SJSA1 (cell line): Measurements from ENCODE around the gene FNDC3B. TPM values are rescaled to one million over a fixed set of nuclear protein-coding genes. Genes with fewer than 3 reads are reported as not detected.

ENCODE experiments used
- DNase-seq, 2 experiments: peaks; one replicate each; pipeline ENCODE4 v3.0.0-alpha.2; 2015 to 2020; ENCODE audit warnings: low spot score in 2 of 2, low read depth in 1 of 2
- H3K27ac ChIP-seq: fragments of 250-450 bp; sonication (Bioruptor Pico); 2 replicates; pipeline ENCODE4 v1.5.1; 2020; ENCODE audit warnings: mild to moderate bottlenecking, moderate library complexity
- H3K27me3 ChIP-seq: fragments of 250-450 bp; sonication (Bioruptor Pico); replicated peaks from 2 replicates; pipeline ENCODE4 v1.5.1; 2020; ENCODE audit warnings: mild to moderate bottlenecking, moderate library complexity
- H3K36me3 ChIP-seq: fragments of 250-450 bp; sonication (Bioruptor Pico); 2 replicates; pipeline ENCODE4 v1.5.1; 2020; ENCODE audit warnings: mild to moderate bottlenecking
- H3K4me1 ChIP-seq: fragments of 250-450 bp; sonication (Bioruptor Pico); replicated peaks from 2 replicates; pipeline ENCODE4 v1.6.1; 2021; ENCODE audit warnings: mild to moderate bottlenecking
- H3K4me3 ChIP-seq: fragments of 250-450 bp; sonication (Bioruptor Pico); 2 replicates; pipeline ENCODE4 v1.5.1; 2020; ENCODE audit warnings: mild to moderate bottlenecking
- H3K9me3 ChIP-seq: fragments of 250-450 bp; sonication (Bioruptor Pico); replicated peaks from 2 replicates; pipeline ENCODE4 v1.5.1; 2020; ENCODE audit warnings: mild to moderate bottlenecking
- total RNA-seq: library from RNA; depleted of rRNA; stranded (reverse); fragments of >200 nt; shearing (Covaris generic); gene quantifications from 2 replicates; pipeline ENCODE4 v1.2.3, GENCODE V29; 2014

FNDC3B gene
- total RNA-seq, 1 experiment from 2014 or later = 73.4 TPM

DNA sequence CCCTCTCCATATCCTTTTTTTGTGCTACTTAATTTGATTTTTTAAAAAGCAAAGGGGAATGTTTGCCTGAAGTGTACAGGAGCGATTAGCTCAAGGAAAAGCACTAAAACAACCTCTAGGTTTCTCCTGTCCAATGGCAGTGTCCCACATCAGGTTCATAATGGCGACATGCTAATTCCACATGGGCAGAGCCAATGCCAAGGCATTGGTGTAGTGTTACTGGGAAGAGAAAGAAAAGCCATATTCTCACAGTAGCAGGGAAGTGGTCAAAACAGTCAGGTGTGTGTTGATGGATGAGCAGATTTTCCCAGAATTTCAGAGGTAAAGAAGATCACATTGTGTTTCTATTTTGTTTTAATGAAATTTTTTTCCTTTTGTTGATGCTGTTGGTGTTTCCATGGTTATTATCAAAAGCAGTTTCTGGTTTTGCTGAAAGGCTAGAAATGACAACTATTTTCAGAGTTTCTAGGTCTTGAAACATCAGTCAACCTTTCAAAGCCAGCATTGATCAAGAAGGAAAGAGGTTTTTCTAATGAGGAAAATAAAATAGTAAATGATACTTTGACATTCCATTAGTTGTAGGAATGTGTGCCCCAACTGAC is 65.2 kb downstream of the FNDC3B start:
- Histone ChIP-seq H3K27me3 (no peaks in the 10 kb centered on the region), H3K27ac (peak overlapping the region; percentile 24), H3K36me3 (0 out of 2 replicates have a peak, but pooled peaks cover 2% of the 10 kb centered on the region), H3K9me3 (no peaks in the 10 kb centered on the region), H3K4me3 (no peak overlapping the region), H3K4me1 (peaks cover 48% of the 10 kb centered on the region)
- no peak for DNase-seq

DNA sequence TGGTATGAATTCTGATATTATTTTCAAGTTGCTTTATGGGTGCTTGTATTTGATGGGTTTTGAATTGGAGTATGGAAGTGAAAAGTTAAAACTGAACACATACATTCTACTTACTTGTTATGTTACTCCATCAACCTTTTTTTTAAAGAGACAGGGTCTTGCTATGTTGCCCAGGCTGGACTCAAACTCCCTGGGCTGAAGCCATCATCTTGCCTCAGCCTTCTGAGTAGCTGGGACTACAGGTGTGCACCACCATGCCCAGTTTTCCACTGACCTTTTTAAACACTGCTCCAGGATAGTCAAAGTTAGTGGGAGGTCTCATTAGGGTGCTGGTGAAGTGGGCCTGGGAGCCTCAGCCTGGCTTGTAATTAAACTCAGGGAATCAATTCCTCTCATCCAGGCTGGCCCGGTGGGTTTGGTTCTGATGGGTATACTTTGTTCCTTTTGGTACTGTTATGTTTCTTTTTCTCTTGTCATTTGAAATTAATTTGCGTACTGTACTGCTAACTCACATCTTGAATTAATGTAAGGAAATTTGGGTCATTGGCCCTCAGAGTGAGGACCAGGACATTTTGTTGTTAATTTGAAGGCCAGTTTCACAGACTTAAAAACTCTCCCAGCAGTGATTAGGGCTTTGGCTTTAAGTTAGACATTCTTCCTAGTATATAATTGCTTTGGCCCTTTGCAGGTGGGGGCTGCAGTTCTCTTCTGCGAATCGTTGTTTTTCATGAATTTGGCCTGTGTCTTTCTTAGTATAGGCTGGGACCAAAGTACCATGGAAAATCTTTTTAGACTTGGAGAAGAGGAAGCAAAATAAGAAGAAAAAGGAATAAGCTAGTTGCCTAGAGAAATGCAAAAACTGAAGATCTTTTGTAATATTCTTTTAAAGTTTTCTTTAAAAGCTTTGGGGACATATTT is 66.9 kb downstream of the FNDC3B start:
- H3K4me1 ChIP-seq = peaks cover 48% of the 10 kb centered on the region
- no peaks in the 10 kb centered on the region for H3K9me3 ChIP-seq
- H3K4me3 ChIP-seq = no peak overlapping the region
- H3K27ac ChIP-seq = no peak overlapping the region
- H3K36me3 ChIP-seq = peaks cover 4% of the 10 kb centered on the region; the same call in 1 of the 2 replicates
- H3K27me3 ChIP-seq = no peaks in the 10 kb centered on the region
- DNase-seq = no peak

DNA sequence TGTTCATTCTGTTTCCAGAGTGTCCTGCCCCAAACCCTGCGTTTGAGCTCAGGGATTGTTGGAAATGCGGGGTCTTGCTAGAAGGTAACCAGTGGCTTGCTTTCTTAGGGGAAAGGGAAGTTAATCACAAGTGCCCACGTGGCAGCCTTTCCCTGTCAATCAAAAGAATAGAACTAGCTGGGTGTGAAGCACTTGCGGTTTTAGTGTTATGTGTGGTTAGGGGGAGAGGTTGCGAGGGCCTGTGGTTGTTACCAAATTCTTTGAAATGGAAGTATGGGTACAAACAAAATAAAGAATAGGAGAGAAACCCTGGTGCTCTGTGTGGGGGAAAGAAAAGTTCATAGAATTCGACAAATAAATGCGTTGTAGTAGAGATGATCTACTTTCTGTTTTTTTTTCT is 67.6 kb downstream of the FNDC3B start:
- DNase-seq = peak; percentile 53 to 57
- H3K4me3 ChIP-seq = no peak overlapping the region
- H3K27me3 ChIP-seq = no peaks in the 10 kb centered on the region
- H3K9me3 ChIP-seq = no peaks in the 10 kb centered on the region
- no peak overlapping the region for H3K27ac ChIP-seq
- H3K4me1 ChIP-seq = peaks cover 48% of the 10 kb centered on the region
- peaks cover 6% of the 10 kb centered on the region for H3K36me3 ChIP-seq

DNA sequence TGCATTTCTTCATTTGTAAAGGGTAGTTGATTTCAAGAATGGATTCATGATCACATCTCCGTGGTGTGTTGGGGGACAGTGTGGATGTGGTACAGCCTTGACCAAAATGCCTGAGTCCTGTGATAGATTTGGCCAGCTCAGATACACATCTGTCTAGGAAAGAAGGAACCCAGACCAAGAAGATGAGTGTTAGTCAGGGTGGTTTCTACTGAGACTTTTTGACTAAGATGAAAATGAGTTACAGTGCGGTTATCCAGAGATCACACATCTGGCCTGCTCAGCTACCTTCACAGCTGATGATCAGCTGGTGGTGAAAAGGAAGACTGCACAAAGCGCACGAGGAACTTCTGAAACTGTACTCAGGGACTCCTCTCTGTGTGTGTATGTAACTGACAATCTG is 68.0 kb downstream of the FNDC3B start:
- H3K9me3 ChIP-seq = no peaks in the 10 kb centered on the region
- peaks cover 10% of the 10 kb centered on the region for H3K36me3 ChIP-seq
- no peak overlapping the region for H3K4me3 ChIP-seq
- H3K27me3 ChIP-seq = no peaks in the 10 kb centered on the region
- no peak overlapping the region for H3K27ac ChIP-seq
- H3K4me1 ChIP-seq = peaks cover 48% of the 10 kb centered on the region
- DNase-seq = no peak

DNA sequence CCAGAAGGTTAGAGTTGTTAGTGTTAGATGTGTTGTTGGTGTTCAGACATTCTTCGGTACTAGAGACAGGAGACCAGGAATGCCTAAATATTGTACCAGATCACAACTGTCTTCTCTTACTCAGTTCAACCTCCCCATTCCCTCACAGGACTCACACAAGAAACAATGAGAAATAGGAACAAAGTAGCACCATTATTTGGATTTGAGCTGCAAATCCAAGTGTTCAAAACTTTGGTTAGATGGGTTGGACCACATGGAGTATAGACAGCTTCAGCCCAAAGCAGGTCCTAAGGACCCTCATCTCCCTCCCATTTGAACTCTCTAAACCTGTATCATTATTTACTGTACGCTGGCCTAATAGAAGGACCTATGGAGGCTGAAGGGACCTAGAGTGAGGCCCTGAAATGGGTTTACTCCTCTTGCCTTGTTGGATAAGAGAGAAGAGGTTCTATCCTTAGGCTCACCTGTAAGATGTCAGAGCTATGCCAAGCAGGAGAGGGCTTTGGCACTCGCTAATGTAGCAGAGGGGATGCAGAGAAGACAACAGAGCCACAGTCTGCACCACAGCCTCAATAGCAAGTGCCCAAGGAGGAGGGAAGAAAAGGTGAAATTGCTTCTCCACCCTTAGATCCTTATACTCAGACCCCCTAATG is 70.9 kb downstream of the FNDC3B start:
- H3K27ac ChIP-seq = no peak overlapping the region
- peaks cover 39% of the 10 kb centered on the region for H3K36me3 ChIP-seq
- H3K27me3 ChIP-seq = no peaks in the 10 kb centered on the region
- no peaks in the 10 kb centered on the region for H3K9me3 ChIP-seq
- no peak for DNase-seq
- peaks cover 21% of the 10 kb centered on the region for H3K4me1 ChIP-seq
- no peak overlapping the region for H3K4me3 ChIP-seq

DNA sequence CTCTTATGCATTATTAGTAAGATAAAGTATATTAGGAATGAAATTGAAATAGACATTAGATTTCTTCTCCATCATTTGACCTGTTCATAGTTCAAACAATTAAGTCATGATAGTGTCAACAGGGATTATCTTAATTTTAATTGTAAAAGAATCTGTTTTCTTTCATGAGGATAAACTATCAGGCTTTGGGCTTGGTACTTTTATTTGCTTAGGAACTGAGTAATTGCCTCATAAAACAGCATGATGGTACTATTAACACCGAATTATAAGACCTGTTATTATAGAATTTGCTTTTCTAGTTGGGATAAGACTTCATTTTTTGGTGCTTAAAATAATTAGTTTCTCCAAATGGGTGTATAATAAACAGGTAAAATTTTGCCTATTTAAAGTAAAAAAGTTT is 71.8 kb downstream of the FNDC3B start:
- DNase-seq = no peak
- Histone ChIP-seq H3K4me1 (peaks cover 14% of the 10 kb centered on the region), H3K4me3 (no peak overlapping the region), H3K36me3 (peaks cover 48% of the 10 kb centered on the region), H3K27me3 (no peaks in the 10 kb centered on the region), H3K9me3 (no peaks in the 10 kb centered on the region), H3K27ac (no peak overlapping the region)

DNA sequence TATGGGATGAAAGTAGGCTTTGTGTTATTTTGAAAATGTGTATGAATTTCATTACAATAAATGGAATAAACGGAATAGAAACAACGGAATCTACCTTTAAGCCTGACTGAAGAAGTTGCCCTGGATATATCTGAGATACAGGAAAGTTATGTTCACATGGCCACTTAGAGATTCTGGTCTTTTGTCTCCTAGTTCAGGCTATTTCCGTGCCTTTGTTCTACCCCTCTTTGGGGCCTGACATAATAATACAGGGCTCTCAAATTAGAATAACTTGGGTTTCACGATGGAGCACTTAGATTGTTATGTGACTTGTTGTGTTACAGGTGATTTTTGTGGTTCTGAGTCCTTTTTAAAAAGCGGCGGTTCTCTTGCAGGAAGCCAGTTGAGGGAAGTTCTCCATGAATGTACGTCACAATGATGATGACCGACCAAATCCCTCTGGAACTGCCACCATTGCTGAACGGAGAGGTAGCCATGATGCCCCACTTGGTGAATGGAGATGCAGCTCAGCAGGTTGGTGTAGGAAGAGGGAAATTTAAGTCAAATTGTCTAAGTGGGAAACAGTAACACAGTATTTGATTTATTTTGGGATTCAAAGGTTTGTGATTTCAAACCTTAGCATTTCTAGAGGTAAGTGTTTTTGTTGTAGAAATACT is 72.8 kb downstream of the FNDC3B start:
- DNase-seq = no peak
- H3K27ac ChIP-seq = no peak overlapping the region
- H3K27me3 ChIP-seq = no peaks in the 10 kb centered on the region
- peaks cover 58% of the 10 kb centered on the region for H3K36me3 ChIP-seq
- no peak overlapping the region for H3K4me3 ChIP-seq
- peaks cover 4% of the 10 kb centered on the region for H3K4me1 ChIP-seq
- H3K9me3 ChIP-seq = no peaks in the 10 kb centered on the region

DNA sequence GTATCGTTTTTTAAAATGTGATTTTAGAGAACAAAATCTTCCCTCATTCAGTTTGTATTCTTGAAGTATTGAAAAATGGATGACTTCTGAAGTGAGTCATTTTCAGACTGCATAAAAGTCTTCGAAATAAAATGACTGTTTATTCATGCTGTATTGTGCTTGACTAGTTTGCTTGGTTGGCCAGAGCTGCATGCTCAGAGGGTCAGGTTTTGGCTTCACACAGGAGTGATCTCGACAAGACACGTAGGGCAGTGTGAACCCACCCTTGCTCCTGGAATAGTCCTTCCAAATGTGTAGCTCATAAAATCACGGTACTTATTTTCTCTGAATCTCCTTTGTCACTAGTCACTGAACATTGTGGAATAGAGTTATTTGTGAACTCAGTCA is 73.3 kb downstream of the FNDC3B start:
- Histone ChIP-seq H3K9me3 (no peaks in the 10 kb centered on the region), H3K4me3 (no peak overlapping the region), H3K27me3 (no peaks in the 10 kb centered on the region), H3K27ac (no peak overlapping the region), H3K4me1 (no peaks in the 10 kb centered on the region), H3K36me3 (peaks cover 63% of the 10 kb centered on the region)
- DNase-seq = no peak

DNA sequence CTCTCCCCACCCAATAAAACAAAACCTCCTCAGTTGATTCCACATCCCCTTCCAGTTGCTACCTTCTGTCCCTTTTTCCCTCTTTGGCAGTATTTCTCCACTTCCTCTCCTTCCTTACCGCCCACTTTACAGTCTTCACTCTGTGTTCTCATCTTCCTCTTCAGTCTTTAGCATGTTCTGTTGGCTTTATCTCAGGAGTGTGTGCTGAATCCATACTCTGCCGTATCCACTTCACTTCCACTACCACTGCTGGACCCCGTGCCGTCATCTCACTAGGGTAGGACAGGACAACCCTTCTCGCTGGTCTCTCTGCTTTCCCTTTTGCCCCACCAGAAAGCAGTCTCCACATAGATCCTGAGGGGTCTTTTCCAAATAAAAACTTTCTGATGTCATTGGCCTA is 74.3 kb downstream of the FNDC3B start:
- no peak overlapping the region for H3K4me3 ChIP-seq
- H3K27me3 ChIP-seq = no peaks in the 10 kb centered on the region
- no peak overlapping the region for H3K27ac ChIP-seq
- peaks cover 73% of the 10 kb centered on the region for H3K36me3 ChIP-seq
- no peaks in the 10 kb centered on the region for H3K9me3 ChIP-seq
- DNase-seq = no peak
- no peaks in the 10 kb centered on the region for H3K4me1 ChIP-seq

DNA sequence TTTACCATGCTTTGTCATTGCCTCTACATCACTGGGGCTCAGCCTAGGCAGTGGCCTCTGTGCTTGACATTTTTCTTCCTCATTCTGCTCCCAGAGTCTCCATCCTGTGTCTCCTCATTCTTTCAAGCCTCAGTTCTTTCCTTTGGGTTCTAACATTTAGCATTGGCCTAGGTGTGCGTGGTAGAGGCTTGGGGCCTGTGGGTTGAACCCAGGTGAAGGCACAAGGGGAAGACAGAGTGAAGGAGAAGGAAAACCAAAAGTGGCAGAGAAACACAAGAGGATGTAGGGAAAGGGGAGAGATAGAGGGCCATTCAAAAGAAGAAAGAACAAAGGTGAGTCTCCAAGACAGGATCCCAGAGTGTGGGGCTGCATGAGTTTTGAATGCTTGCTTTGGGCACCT is 75.7 kb downstream of the FNDC3B start:
- DNase-seq = no peak
- Histone ChIP-seq H3K36me3 (peaks cover 77% of the 10 kb centered on the region), H3K9me3 (no peaks in the 10 kb centered on the region), H3K4me1 (no peaks in the 10 kb centered on the region), H3K27me3 (no peaks in the 10 kb centered on the region), H3K27ac (no peak overlapping the region), H3K4me3 (no peak overlapping the region)

DNA sequence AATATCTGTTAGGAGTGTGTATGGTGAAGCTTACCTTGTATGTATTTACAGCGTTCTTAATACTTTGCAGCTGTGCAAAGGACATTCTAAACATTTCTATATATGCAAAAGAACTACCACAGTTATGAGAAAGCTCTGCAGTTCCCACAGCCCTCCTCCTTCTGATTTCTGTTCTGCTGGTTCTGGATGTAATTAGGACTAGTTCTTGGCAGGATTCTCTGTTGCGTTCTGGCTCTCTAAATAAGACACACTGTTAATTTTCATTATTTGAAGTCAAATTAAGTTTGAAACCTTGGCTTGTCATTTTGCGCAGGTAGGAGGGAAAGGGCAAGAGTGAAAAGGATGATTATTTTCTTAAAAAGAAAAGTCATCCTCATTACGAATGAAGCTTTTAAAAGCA is 76.4 kb downstream of the FNDC3B start:
- Histone ChIP-seq H3K4me3 (no peak overlapping the region), H3K36me3 (peaks cover 84% of the 10 kb centered on the region), H3K27me3 (no peaks in the 10 kb centered on the region), H3K27ac (no peak overlapping the region), H3K4me1 (no peaks in the 10 kb centered on the region), H3K9me3 (no peaks in the 10 kb centered on the region)
- DNase-seq = no peak

DNA sequence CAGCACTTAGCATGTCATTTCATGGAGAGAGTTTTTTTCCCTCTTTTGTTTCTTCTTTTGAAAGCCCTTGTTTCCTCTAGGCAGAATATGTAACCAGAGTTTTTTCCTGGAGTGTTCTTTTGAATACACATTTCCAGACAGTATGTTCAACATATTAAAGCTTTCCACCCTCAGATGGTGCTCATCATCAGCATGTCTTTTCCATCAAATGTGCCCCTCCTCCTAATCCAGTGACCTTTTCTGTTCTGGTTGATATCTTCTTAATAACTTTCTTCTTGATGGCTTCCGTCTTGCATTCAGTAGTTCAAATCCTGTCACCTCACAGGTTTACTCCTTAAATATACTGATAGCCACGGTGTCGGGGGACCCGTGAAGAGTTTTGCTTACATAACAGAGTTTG is 78.6 kb downstream of the FNDC3B start:
- Histone ChIP-seq H3K4me1 (no peaks in the 10 kb centered on the region), H3K36me3 (peaks cover 86% of the 10 kb centered on the region), H3K9me3 (no peaks in the 10 kb centered on the region), H3K4me3 (no peak overlapping the region), H3K27ac (no peak overlapping the region), H3K27me3 (no peaks in the 10 kb centered on the region)
- no peak for DNase-seq

DNA sequence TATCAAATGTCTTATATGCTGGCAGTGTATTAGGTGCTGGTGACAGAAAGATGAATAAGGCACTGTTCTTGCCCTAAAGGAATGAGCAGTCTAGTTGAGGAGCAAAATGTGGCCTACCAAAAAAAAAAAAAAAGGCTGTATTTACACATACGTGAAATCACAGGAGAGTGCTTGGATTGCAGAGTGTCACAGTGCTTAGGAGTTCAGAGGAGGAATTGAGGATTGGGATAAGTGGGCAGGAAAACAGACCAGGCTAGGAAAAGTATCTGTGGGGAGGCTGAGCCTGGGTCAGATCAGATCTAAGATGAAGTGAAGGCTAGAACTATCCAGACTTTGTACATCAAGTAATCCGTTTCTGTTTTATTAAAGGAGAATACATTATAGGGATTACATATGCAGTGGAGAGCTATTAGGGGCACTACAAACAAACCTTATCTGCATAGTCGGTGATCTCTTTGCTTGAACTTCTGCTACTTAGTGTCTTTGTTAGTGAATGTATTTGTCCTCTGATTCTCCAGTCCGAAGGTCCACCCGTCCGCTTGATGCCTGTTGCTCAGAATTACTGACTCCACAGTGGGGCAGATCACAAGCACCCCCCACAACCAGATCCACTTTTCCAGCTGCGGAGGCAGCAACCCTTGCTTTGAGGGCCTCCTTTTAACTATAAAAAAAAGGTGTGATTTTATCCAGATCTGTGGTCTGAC is 80.0 kb downstream of the FNDC3B start:
- H3K27me3 ChIP-seq = no peaks in the 10 kb centered on the region
- H3K36me3 ChIP-seq = peaks cover 85% of the 10 kb centered on the region
- H3K27ac ChIP-seq = no peak overlapping the region
- H3K4me1 ChIP-seq = no peaks in the 10 kb centered on the region
- no peak for DNase-seq
- no peaks in the 10 kb centered on the region for H3K9me3 ChIP-seq
- no peak overlapping the region for H3K4me3 ChIP-seq
